Prostate gland (tissue), 2 donors: Measurements from ENCODE around the gene MAPK1. TPM values are rescaled to one million over a fixed set of nuclear protein-coding genes. Genes with fewer than 3 reads are reported as not detected.

Source experiments
- DNase-seq: peaks from one replicate; pipeline ENCODE4 v3.0.0-alpha.2; 2019; ENCODE audit warnings: low spot score
- H3K27ac ChIP-seq, 2 donors: fragments of 200-600 bp; sonication (generic); 2 replicates each; pipeline ENCODE4 v1.5.1; 2017 to 2019
- H3K27me3 ChIP-seq: fragments of 200-600 bp; sonication (generic); replicated peaks from 2 replicates; pipeline ENCODE4 v1.5.1; 2019; ENCODE audit not compliant: insufficient read depth
- H3K36me3 ChIP-seq, 2 donors: fragments of 200-600 bp; sonication (generic); 1 replicate in 1 of 2; 2 replicates in 1 of 2; pipeline versions ENCODE4 v1.5.1 to v1.8.1; 2017 to 2019
- H3K4me1 ChIP-seq: fragments of 200-600 bp; sonication (generic); replicated peaks from 2 replicates; pipeline ENCODE4 v1.5.1; 2019
- H3K4me3 ChIP-seq, 2 donors: fragments of 200-600 bp; sonication (generic); 2 replicates each; pipeline ENCODE4 v1.5.1; 2017 to 2019
- H3K9me3 ChIP-seq: fragments of 200-600 bp; sonication (generic); 2 replicates; pipeline ENCODE4 v1.5.1; 2017
- POLR2A ChIP-seq: fragments of 450-650 bp; IDR thresholded peaks from one replicate; pipeline ENCODE4 v1.6.1; 2016; ENCODE audit warnings: antibody characterized with exemption, mild to moderate bottlenecking
- POLR2AphosphoS5 ChIP-seq: sonication (generic); formaldehyde crosslinking; IDR thresholded peaks from one replicate; pipeline ENCODE4 v1.6.1; 2017; ENCODE audit warnings: antibody characterized with exemption
- WGBS: methylation state at CpG from one replicate; pipeline ENCODE4 v1.1.5; 2018; 5-methylcytosine and 5-hydroxymethylcytosine counted together
- intact Hi-C: fragments of 100-400 bp; cut with DNase I; formaldehyde crosslinking; loops from one replicate; pipeline ENCODE4 v1.14.2; 2022
- total RNA-seq, 2 donors: library from RNA; depleted of rRNA; stranded (reverse); fragments of >200 nt; gene quantifications; one replicate each; pipeline ENCODE4 v1.1.0, GENCODE V29; 2016
- TF ChIP-seq, protein P1 (sequence below), 4 experiments: fragments of 200-600 bp in 2 of 4; fragments of 450-650 bp in 2 of 4; sonication (generic) in 2 of 4; IDR thresholded peaks; 1 replicate in 3 of 4; 2 replicates in 1 of 4; pipeline ENCODE4 v1.5.1; 2016 to 2019; ENCODE audit warnings: antibody characterized with exemption in 4 of 4, mild to moderate bottlenecking in 2 of 4, moderate library complexity in 2 of 4

The MAPK1 gene
- total RNA-seq, 2 donors from 2014 or later, result 89.6 to 92.1 TPM

- Histone ChIP-seq H3K9me3 (no peaks in the 10 kb centered on the region), H3K27me3 (no peaks in the 10 kb centered on the region), H3K4me3 (no peak overlapping the region), H3K27ac (peak overlapping the region in 1 of 2 donors; percentile 31), H3K4me1 (peaks cover 2% of the 10 kb centered on the region), H3K36me3 (no peaks in the 10 kb centered on the region)
- WGBS, result 48% methylated on average over 10 of the region's 10 CpGs
- TF ChIP-seq POLR2AphosphoS5, result peak; percentile 24
- no peak for TF ChIP-seq POLR2A
- TF ChIP-seq, protein P1, sequence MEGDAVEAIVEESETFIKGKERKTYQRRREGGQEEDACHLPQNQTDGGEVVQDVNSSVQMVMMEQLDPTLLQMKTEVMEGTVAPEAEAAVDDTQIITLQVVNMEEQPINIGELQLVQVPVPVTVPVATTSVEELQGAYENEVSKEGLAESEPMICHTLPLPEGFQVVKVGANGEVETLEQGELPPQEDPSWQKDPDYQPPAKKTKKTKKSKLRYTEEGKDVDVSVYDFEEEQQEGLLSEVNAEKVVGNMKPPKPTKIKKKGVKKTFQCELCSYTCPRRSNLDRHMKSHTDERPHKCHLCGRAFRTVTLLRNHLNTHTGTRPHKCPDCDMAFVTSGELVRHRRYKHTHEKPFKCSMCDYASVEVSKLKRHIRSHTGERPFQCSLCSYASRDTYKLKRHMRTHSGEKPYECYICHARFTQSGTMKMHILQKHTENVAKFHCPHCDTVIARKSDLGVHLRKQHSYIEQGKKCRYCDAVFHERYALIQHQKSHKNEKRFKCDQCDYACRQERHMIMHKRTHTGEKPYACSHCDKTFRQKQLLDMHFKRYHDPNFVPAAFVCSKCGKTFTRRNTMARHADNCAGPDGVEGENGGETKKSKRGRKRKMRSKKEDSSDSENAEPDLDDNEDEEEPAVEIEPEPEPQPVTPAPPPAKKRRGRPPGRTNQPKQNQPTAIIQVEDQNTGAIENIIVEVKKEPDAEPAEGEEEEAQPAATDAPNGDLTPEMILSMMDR (IDR thresholded peaks at IDR 0.05), result no peak
- DNase-seq, result no peak
- intact Hi-C loops, result no loop called here
These were observed 50.5 kb downstream of the MAPK1 start for GRCh38 chr22:21816787-21817496.

DNA sequence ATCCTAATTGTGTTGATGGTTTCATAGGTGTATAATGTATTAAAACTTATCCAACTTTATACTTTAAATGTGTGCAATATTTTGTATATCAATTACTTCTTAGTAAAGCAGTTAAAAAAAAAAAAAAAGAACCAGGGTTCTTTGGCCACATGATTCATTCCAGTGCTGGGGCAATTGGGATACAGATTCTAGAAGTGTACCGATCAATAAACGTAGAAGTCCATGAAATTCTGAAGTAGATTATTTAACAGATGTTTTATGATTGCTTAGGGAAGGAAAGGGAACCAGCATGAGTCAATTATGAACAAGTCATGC lies 51.0 kb downstream of the MAPK1 start:
- intact Hi-C loops, result no loop called here
- Histone ChIP-seq H3K27me3 (no peaks in the 10 kb centered on the region), H3K9me3 (no peaks in the 10 kb centered on the region), H3K27ac (no peak overlapping the region), H3K4me1 (peaks cover 2% of the 10 kb centered on the region), H3K36me3 (no peaks in the 10 kb centered on the region), H3K4me3 (no peak overlapping the region)
- 39% methylated on average over 2 of the region's 2 CpGs for WGBS
- TF ChIP-seq POLR2AphosphoS5, result no peak
- TF ChIP-seq, protein P1 (IDR thresholded peaks at IDR 0.05), result no peak
- no peak for TF ChIP-seq POLR2A
- DNase-seq, result no peak

DNA sequence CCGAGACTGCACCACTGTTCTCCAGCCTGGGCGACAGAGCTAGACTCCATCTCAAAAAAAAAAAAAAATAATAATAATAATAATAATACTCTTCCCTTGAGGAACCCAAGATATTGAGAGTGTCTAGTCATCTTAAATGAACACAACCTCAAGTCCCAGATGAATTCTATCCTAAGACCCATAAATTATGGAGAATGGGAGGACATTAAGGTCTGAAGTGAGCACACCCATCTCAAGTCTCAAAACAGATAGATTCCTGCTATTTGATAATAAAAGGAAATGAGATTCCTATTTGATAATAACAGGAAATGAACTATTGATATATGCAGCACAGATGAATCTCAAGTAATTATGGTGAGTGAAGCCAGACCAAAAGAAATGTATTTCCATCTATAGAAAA lies 51.5 kb downstream of the MAPK1 start:
- no peak for DNase-seq
- Histone ChIP-seq H3K4me3 (no peak overlapping the region), H3K9me3 (no peaks in the 10 kb centered on the region), H3K36me3 (no peaks in the 10 kb centered on the region), H3K4me1 (peaks cover 2% of the 10 kb centered on the region), H3K27me3 (no peaks in the 10 kb centered on the region), H3K27ac (no peak overlapping the region)
- WGBS, result 93% methylated on average over 2 of the region's 2 CpGs
- TF ChIP-seq POLR2A (no peak), POLR2AphosphoS5 (no peak)
- TF ChIP-seq, protein P1 (IDR thresholded peaks at IDR 0.05), result no peak
- intact Hi-C loops, result no loop called here

GRCh38 chr22:21815357-21815756 lies 52.1 kb downstream of the MAPK1 start:
- no peak for DNase-seq
- Histone ChIP-seq H3K4me1 (peaks cover 2% of the 10 kb centered on the region), H3K4me3 (no peak overlapping the region), H3K27ac (no peak overlapping the region), H3K36me3 (no peaks in the 10 kb centered on the region), H3K9me3 (no peaks in the 10 kb centered on the region), H3K27me3 (no peaks in the 10 kb centered on the region)
- whole genome bisulfite sequencing, result 96% methylated on average over 3 of the region's 3 CpGs
- TF ChIP-seq POLR2A (no peak), POLR2AphosphoS5 (no peak)
- TF ChIP-seq, protein P1 (IDR thresholded peaks at IDR 0.05), result no peak
- intact Hi-C loops, result no loop called here

DNA sequence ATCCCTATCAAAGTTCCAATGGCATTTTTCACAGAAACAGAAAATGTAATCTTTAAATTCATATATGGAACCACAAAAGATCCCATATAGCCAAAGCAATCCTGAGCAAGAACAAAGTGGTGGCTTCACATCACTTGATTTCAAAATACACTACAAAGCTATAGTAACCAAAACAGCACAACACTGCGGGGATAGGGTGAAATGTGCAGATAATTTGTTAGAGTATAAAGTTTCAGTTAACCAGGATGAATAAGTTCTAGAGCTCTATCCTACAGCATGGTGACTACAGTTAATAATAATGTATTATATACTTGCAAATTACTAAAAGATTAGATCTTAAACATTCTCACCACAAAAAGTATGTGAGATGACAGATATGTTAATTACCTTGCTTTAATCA lies 55.5 kb downstream of the MAPK1 start:
- no peak overlapping the region for H3K27ac ChIP-seq
- intact Hi-C loops, result no loop called here
- no peak overlapping the region for H3K4me3 ChIP-seq
- DNase-seq, result no peak
- TF ChIP-seq POLR2A (no peak), POLR2AphosphoS5 (no peak)
- TF ChIP-seq, protein P1 (IDR thresholded peaks at IDR 0.05), result no peak
- 98% methylated on average over 1 of the region's 1 CpG for WGBS
- no peaks in the 10 kb centered on the region for H3K9me3 ChIP-seq
- peaks cover 6% of the 10 kb centered on the region for H3K4me1 ChIP-seq
- H3K36me3 ChIP-seq, result no peaks in the 10 kb centered on the region
- no peaks in the 10 kb centered on the region for H3K27me3 ChIP-seq
